Neural progenitor cell (in vitro differentiated cells): ENCODE measurements around the gene CD274. TPM values are rescaled to one million over a fixed set of nuclear protein-coding genes. Genes with fewer than 3 reads are reported as not detected.
A peak's percentile ranks its signal among the peaks of the same experiment; 100 is the strongest.

ENCODE experiments used
- DNase-seq: peaks from one replicate; pipeline ENCODE4 v3.0.0-alpha.2; 2016; ENCODE audit warnings: low spot score
- H2AFZ ChIP-seq: fragments of 200-600 bp; sonication (generic); replicated peaks from 2 replicates; pipeline ENCODE4 v1.6.1; 2016; ENCODE audit warnings: antibody characterized with exemption
- H3F3A ChIP-seq: fragments of 200-600 bp; sonication (generic); 2 replicates; pipeline ENCODE4 v1.6.1; 2016; ENCODE audit warnings: antibody characterized with exemption, low read depth
- H3K27ac ChIP-seq: fragments of 200-600 bp; sonication (generic); 2 replicates; pipeline ENCODE4 v1.5.1; 2016; ENCODE audit warnings: mild to moderate bottlenecking
- H3K27me3 ChIP-seq: fragments of 200-600 bp; sonication (generic); 2 replicates; pipeline ENCODE4 v1.6.1; 2016; ENCODE audit warnings: mild to moderate bottlenecking, moderate library complexity
- H3K36me3 ChIP-seq: fragments of 200-600 bp; sonication (generic); 2 replicates; pipeline ENCODE4 v1.5.1; 2016
- H3K4me1 ChIP-seq: fragments of 200-600 bp; sonication (generic); 2 replicates; pipeline ENCODE4 v1.6.1; 2016; ENCODE audit warnings: mixed run types
- H3K4me2 ChIP-seq: fragments of 200-600 bp; sonication (generic); 2 replicates; pipeline ENCODE4 v1.6.1; 2016
- H3K4me3 ChIP-seq: fragments of 200-600 bp; sonication (generic); 2 replicates; pipeline ENCODE4 v1.5.1; 2016
- H3K79me2 ChIP-seq: fragments of 200-600 bp; sonication (generic); 2 replicates; pipeline ENCODE4 v1.6.1; 2016; ENCODE audit warnings: low read depth
- H3K9ac ChIP-seq: fragments of 200-600 bp; sonication (generic); 2 replicates; pipeline ENCODE4 v1.6.1; 2016
- H3K9me3 ChIP-seq: fragments of 200-600 bp; sonication (generic); 2 replicates; pipeline ENCODE4 v1.5.1; 2016; ENCODE audit warnings: low read depth
- H4K20me1 ChIP-seq: fragments of 200-600 bp; sonication (generic); 2 replicates; pipeline ENCODE4 v1.6.1; 2016; ENCODE audit warnings: low read depth
- H3K27ac Mint-ChIP-seq: 3 replicates; pipeline ENCODE4 v1.8.0; 2021; ENCODE audit warnings: mixed read lengths
- H3K27me3 Mint-ChIP-seq: 2 replicates; pipeline ENCODE4 v1.8.0; 2022; ENCODE audit warnings: low read depth, mild to moderate bottlenecking, inconsistent platforms, moderate library complexity, mixed read lengths; ENCODE audit not compliant: insufficient read depth
- H3K36me3 Mint-ChIP-seq: 3 replicates; pipeline ENCODE4 v1.8.0; 2021; ENCODE audit warnings: mixed read lengths
- H3K4me1 Mint-ChIP-seq: 3 replicates; pipeline ENCODE4 v1.8.0; 2021; ENCODE audit warnings: mixed read lengths
- H3K4me3 Mint-ChIP-seq: 3 replicates; pipeline ENCODE4 v1.8.0; 2021; ENCODE audit warnings: mild to moderate bottlenecking, moderate library complexity, mixed read lengths
- H3K9me3 Mint-ChIP-seq: 3 replicates; pipeline ENCODE4 v1.8.0; 2020; ENCODE audit warnings: mixed read lengths
- CTCF ChIP-seq: fragments of 200-600 bp; sonication (generic); IDR thresholded peaks from 2 replicates; pipeline ENCODE4 v1.5.1; 2017; ENCODE audit warnings: antibody characterized with exemption, mild to moderate bottlenecking
- EZH2 ChIP-seq: fragments of 200-600 bp; sonication (generic); IDR thresholded peaks from 2 replicates; pipeline ENCODE4 v1.6.1; 2017; ENCODE audit warnings: antibody characterized with exemption, mild to moderate bottlenecking, moderate library complexity
- EZH2phosphoT487 ChIP-seq: fragments of 200-600 bp; sonication (generic); IDR thresholded peaks from 2 replicates; pipeline ENCODE4 v1.6.1; 2017; ENCODE audit warnings: antibody characterized with exemption
- total RNA-seq: library from RNA; depleted of rRNA; stranded (reverse); fragments of >200 nt; gene quantifications from 2 replicates; pipeline ENCODE4 v1.2.3, GENCODE V29; 2015; ENCODE audit warnings: low replicate concordance

The CD274 gene
- total RNA-seq, 1 donor from 2014 or later = not detected

GRCh38 chr9:5448461-5449435 lies 1.6 kb upstream of the CD274 start:
- no peak overlapping the region for H2AFZ ChIP-seq
- Mint-ChIP-seq H3K27ac (no peak overlapping the region), H3K36me3 (no peaks in the 10 kb centered on the region), H3K4me3 (no peak overlapping the region), H3K4me1 (no peaks in the 10 kb centered on the region), H3K9me3 (no peaks in the 10 kb centered on the region), H3K27me3 (peaks cover 4% of the 10 kb centered on the region)
- no peak overlapping the region for H3K9ac ChIP-seq
- H3K27me3 ChIP-seq = peaks cover 11% of the 10 kb centered on the region
- H3K4me1 ChIP-seq = peaks cover 3% of the 10 kb centered on the region
- no peak for DNase-seq
- no peaks in the 10 kb centered on the region for H3K9me3 ChIP-seq
- H3F3A ChIP-seq = no peaks in the 10 kb centered on the region
- no peaks in the 10 kb centered on the region for H4K20me1 ChIP-seq
- TF ChIP-seq EZH2 (no peak), CTCF (no peak), EZH2phosphoT487 (no peak)
- no peak overlapping the region for H3K4me3 ChIP-seq
- no peaks in the 10 kb centered on the region for H3K36me3 ChIP-seq
- no peaks in the 10 kb centered on the region for H3K79me2 ChIP-seq
- no peak overlapping the region for H3K4me2 ChIP-seq
- H3K27ac ChIP-seq = no peak overlapping the region

- Histone ChIP-seq H3K36me3 (no peaks in the 10 kb centered on the region), H3K4me1 (peaks cover 3% of the 10 kb centered on the region), H3K27me3 (peaks cover 11% of the 10 kb centered on the region), H3K79me2 (no peaks in the 10 kb centered on the region), H3K4me2 (peak overlapping the region; percentile 78), H3K27ac (no peak overlapping the region), H3K9me3 (no peaks in the 10 kb centered on the region), H4K20me1 (no peaks in the 10 kb centered on the region), H2AFZ (peak overlapping the region; percentile 30), H3F3A (no peaks in the 10 kb centered on the region), H3K9ac (no peak overlapping the region), H3K4me3 (peak overlapping the region; percentile 47)
- Mint-ChIP-seq H3K4me1 (no peaks in the 10 kb centered on the region), H3K9me3 (no peaks in the 10 kb centered on the region), H3K27me3 (peaks cover under 1% of the 10 kb centered on the region), H3K36me3 (no peaks in the 10 kb centered on the region), H3K27ac (no peak overlapping the region), H3K4me3 (peak overlapping the region; percentile 80)
- no peak for TF ChIP-seq CTCF
- no peak for TF ChIP-seq EZH2
- TF ChIP-seq EZH2phosphoT487 = no peak
- DNase-seq = no peak
These were observed 602 bp upstream of the CD274 start for GRCh38 chr9:5449521-5450358.

GRCh38 chr9:5452286-5452609 lies 1.9 kb downstream of the CD274 start:
- Mint-ChIP-seq H3K9me3 (no peaks in the 10 kb centered on the region), H3K27me3 (no peaks in the 10 kb centered on the region), H3K4me3 (no peak overlapping the region), H3K4me1 (no peaks in the 10 kb centered on the region), H3K36me3 (no peaks in the 10 kb centered on the region), H3K27ac (no peak overlapping the region)
- H3K4me2 ChIP-seq = no peak overlapping the region
- no peaks in the 10 kb centered on the region for H3F3A ChIP-seq
- H3K27ac ChIP-seq = no peak overlapping the region
- DNase-seq = no peak
- H3K36me3 ChIP-seq = no peaks in the 10 kb centered on the region
- H3K27me3 ChIP-seq = peaks cover 11% of the 10 kb centered on the region
- TF ChIP-seq EZH2 (no peak), EZH2phosphoT487 (no peak), CTCF (no peak)
- H3K9me3 ChIP-seq = no peaks in the 10 kb centered on the region
- no peaks in the 10 kb centered on the region for H3K79me2 ChIP-seq
- H3K4me1 ChIP-seq = peaks cover 3% of the 10 kb centered on the region
- no peaks in the 10 kb centered on the region for H4K20me1 ChIP-seq
- H2AFZ ChIP-seq = no peak overlapping the region
- no peak overlapping the region for H3K9ac ChIP-seq
- no peak overlapping the region for H3K4me3 ChIP-seq
